Suprapubic skin (tissue), 3 donors: Measurements from ENCODE around the gene USP5.

Experiments used
- POLR2A ChIP-seq, 2 donors: fragments of 450-650 bp; IDR thresholded peaks; one replicate each; pipeline ENCODE4 v1.6.1; 2017; ENCODE audit warnings: antibody characterized with exemption in 2 of 2, mild to moderate bottlenecking in 2 of 2, moderate library complexity in 2 of 2
- TF ChIP-seq, protein P1 (sequence below), 2 donors: fragments of 200-600 bp in 1 of 2; fragments of 450-650 bp in 1 of 2; sonication (generic) in 1 of 2; IDR thresholded peaks; one replicate each; pipeline ENCODE4 v1.5.1; 2016 to 2019; ENCODE audit warnings: antibody characterized with exemption in 2 of 2, mild to moderate bottlenecking in 1 of 2, moderate library complexity in 1 of 2

DNA sequence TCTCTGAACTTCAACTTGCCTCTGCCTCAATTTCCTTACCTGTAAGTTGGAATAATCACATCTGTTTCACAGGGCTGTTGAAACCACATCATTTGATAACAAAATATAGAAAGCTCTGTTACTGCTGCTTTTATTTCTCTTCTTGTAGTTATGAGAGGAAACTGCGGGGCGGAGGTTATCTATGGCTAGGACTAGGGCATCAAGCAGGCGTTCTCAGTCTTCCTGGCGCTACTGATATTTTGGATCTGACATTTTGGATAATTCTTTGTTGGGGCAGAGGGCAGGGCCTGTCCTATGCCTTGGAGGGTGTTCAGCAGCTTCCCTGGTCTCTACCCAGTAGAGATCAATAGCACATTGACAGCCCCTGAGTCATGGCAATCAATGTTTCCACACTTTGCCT lies 19.8 kb upstream of the USP5 start:
- no peak for TF ChIP-seq POLR2A (IDR thresholded peaks at IDR 0.05)
- TF ChIP-seq, protein P1, sequence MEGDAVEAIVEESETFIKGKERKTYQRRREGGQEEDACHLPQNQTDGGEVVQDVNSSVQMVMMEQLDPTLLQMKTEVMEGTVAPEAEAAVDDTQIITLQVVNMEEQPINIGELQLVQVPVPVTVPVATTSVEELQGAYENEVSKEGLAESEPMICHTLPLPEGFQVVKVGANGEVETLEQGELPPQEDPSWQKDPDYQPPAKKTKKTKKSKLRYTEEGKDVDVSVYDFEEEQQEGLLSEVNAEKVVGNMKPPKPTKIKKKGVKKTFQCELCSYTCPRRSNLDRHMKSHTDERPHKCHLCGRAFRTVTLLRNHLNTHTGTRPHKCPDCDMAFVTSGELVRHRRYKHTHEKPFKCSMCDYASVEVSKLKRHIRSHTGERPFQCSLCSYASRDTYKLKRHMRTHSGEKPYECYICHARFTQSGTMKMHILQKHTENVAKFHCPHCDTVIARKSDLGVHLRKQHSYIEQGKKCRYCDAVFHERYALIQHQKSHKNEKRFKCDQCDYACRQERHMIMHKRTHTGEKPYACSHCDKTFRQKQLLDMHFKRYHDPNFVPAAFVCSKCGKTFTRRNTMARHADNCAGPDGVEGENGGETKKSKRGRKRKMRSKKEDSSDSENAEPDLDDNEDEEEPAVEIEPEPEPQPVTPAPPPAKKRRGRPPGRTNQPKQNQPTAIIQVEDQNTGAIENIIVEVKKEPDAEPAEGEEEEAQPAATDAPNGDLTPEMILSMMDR (IDR thresholded peaks at IDR 0.05): no peak
